GM12873 (cell line): Measurements from ENCODE around the gene UBA7.

Experiments used
- TF ChIP-seq, protein P1 (sequence below): IDR thresholded peaks from 2 replicates; pipeline ENCODE4 v1.5.1; 2012; ENCODE audit warnings: low read depth, mild to moderate bottlenecking, moderate library complexity, low read length, control low read depth; ENCODE audit not compliant: insufficient read depth; ENCODE audit errors: missing control alignments

The UBA7 gene

DNA sequence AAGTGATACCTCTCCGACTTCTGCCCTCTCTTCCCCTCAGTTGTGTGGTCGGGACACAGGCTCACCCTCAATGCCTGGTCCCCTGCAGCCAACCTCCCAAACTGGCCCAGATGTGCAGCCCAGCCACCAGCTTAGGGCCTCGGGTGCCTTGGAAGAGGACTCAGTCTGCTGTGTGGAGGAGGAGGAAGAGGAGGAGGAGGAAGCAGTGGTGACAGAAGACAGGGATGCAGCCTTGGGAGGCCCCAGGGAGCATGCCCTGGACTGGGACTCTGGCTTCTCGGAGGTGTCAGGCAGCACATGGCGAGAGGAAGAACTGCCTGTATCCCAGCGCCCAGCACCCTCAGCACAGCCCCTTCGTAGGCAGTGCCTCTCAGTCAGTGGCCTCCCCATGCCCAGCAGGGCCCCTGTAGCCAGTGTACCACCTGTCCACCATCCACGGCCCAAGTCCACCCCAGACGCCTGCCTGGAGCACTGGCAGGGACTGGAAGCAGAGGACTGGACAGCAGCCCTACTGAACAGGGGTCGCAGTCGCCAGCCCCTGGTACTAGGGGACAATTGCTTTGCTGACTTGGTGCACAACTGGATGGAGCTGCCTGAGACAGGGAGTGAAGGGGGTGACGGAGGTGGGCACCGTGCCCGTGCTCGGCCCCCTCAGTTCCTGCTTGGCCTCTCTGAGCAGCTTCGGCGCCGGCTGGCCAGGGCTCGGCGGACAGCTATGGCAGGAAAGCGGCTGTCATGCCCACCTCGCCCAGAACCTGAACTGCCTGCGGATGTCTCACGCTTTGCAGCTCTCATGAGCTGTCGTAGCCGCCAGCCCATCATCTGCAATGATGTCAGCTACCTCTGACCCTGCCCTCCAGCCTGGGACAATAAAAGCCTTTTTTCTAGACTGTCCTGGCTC is 9.4 kb downstream of the UBA7 start:
- TF ChIP-seq, protein P1, sequence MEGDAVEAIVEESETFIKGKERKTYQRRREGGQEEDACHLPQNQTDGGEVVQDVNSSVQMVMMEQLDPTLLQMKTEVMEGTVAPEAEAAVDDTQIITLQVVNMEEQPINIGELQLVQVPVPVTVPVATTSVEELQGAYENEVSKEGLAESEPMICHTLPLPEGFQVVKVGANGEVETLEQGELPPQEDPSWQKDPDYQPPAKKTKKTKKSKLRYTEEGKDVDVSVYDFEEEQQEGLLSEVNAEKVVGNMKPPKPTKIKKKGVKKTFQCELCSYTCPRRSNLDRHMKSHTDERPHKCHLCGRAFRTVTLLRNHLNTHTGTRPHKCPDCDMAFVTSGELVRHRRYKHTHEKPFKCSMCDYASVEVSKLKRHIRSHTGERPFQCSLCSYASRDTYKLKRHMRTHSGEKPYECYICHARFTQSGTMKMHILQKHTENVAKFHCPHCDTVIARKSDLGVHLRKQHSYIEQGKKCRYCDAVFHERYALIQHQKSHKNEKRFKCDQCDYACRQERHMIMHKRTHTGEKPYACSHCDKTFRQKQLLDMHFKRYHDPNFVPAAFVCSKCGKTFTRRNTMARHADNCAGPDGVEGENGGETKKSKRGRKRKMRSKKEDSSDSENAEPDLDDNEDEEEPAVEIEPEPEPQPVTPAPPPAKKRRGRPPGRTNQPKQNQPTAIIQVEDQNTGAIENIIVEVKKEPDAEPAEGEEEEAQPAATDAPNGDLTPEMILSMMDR = no peak

DNA sequence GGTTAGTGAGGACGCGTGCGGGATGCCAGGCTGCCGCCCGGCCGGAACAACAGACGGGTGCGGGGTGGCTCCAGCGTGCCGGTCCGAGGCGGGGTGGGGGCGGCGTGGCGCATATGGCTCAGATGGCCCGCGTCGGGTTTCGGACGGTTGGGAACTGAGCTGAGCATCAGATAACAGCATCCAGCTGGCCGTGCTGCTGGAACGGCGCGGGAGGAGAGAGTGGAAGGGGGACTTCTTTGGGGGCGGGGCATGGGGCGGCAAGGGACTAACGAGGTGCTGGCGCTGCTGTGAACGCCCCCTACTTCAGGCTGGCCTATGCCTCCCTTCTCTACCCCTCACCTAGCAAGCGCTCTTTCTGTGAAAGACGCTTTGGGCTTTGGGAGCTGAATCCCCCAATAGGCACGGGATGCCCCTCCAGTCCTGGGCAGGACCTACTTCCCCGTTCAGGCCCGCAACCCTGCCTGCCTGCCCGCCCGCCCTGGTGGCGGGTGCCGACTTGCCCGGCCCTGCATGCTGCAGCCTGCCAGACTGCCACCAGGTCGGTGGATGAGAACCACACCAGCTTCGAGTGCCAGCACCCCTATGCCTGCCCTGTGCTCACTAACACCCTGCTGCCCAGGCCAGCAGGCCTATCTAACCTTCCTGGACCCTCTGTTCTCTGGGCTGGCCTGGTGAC is 10.2 kb downstream of the UBA7 start:
- TF ChIP-seq, protein P1 = peak; percentile 18

DNA sequence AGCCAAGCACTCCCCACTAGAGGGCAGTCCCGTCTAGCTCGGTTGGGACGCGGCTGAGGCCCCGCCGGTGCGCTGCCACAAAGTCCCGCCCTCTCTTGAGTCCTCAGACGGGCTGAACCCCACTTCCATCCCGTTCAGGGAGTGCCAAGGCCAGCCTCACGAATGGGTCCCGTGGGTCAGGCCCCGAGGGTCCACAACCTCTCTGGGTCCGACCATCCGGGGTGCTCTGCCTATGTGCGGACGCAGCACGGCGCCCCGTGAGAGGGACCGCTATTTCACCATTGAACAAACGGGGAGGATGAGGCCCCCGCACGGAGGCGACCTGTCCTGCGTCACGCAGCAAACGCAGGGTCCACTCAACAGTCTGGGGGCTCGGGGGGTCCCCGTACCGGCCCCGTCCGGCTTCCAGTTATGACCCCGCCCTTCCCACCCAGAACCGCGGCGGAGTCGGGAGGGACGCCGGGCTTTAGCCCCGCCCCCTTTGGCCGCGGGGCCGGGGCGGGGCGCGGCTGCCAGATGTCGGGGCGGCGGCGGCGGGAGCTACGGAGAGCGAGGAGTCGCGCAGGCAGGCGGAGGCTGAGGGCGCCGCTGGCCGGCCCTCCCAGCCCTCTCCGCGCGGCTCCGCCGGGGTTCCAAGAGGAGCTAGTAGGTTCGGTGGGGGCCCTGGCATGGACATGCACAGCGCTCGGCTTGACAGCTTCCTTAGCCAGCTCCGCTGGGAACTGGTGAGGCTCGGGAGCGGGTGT is 10.9 kb downstream of the UBA7 start, which contains the start of gene INKA1:
Gene INKA1, plus strand, starts transcription at position 543 of the 746 bp plus-strand sequence. Its CDS starts 132 bp downstream, at position 675.
- TF ChIP-seq, protein P1 = peak; percentile 97

DNA sequence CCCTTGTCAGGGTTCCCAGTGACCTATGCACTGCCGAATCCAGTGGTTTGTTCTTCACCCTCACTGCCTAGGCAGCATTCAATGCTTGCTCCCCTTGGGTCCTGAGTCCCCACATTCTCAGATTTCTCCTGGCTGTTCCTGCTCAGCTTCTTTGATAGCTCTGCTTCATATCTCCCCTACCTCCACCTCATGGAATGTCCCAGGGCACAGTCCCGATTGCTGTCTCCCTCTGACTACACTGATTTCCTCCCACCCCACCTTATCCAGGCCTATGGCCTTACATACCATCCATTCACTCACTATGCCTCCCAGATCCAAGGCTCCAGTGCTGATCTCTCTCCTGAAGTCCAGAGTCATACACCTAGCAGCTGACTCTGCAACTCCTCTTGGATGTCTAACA is 12.6 kb downstream of the UBA7 start:
- TF ChIP-seq, protein P1 = no peak

DNA sequence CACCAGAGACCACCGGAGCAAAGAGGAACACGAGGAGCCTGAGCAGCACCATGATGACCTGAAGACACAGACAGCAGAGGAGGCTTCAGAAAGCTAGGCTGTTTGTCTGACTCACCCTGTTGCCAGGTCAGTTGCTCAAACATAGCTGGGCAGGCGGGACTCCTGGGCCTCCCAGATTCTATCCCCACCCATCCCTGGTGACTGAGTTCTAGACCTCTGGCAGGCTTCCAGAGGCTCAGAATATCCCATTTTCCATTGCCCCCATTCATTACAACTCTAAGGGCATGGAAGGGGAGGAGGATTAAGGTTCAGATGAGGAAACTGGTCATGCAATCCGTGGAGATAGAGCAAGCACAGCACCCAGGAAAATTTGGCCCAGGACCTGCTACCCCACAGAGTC is 14.0 kb downstream of the UBA7 start, which contains the start of gene CDHR4:
Gene CDHR4, minus strand, starts transcription at position 113 of the 400 bp plus-strand sequence. Its CDS starts 61 bp downstream, at position 52.
- TF ChIP-seq, protein P1 = no peak

DNA sequence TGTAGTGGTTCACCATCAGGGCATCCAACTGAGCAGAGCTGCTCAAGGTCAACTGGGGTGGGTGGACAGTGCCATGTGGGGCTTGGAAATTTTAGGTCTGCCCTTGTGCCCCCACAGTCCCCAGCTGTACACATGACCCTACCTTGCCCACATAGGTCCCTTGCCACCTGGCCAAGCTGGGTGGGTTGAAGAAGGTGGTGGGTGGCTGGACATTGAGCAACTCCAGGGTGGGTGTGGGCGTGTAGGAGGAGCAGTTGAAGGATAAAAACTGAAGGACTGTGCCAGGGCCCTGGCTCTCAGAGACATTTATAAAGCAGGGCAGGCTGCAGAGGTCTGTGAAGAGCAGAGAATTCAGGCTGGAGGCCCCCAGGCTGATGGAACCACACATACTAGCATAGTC is 14.6 kb downstream of the UBA7 start:
- TF ChIP-seq, protein P1 = no peak
